ENCODE data around the gene MCU. TPM values are rescaled to one million over a fixed set of nuclear protein-coding genes. Genes with fewer than 3 reads are reported as not detected.

The MCU gene
- total and polyA plus RNA-seq, 2 donors (not counting 1 experiment from before 2014, with no cell fraction given) = 11.7 to 21.1 TPM

GRCh38 chr10:72812415-72812752 lies 120.4 kb downstream of the MCU start:
- no peak for TF ChIP-seq CTCF (IDR thresholded peaks at IDR 0.05)
- TF ChIP-seq EZH2 (IDR thresholded peaks at IDR 0.05; ENCODE audit: borderline replicate concordance, insufficient read depth, low read depth, low read length, poor library complexity, severe bottlenecking) = no peak
- ChIA-PET CTCF (interaction anchor here (1.4 kb wide), 1 partner anchor 448 kb away, joined by 5 read pairs; no protein-coding TSS in a partner anchor), POLR2A (no interaction called here)
- Mint-ChIP-seq H3K9me3 (ENCODE audit: insufficient read depth) (no peaks in the 10 kb centered on the region), H3K27me3 (no peaks in the 10 kb centered on the region), H3K27ac (no peak overlapping the region), H3K4me1 (peaks cover 2% of the 10 kb centered on the region), H3K4me3 (no peak overlapping the region)
- H3K4me2 ChIP-seq (replicated peaks; ENCODE audit: low read depth, low read length, poor library complexity, severe bottlenecking) = no peak overlapping the region
- no peaks in the 10 kb centered on the region for H3K9me3 ChIP-seq (ENCODE audit: control extremely low read depth in 1 of 3, control insufficient read depth in 2 of 3, insufficient read depth in 1 of 3, low read length in 2 of 3)
- no peak overlapping the region for H3K27ac ChIP-seq (ENCODE audit: low read length in 2 of 2)
- intact Hi-C loops (cut with micrococcal nuclease) = no loop called here
- no peaks in the 10 kb centered on the region for H3K4me1 ChIP-seq (ENCODE audit: control insufficient read depth in 2 of 2, insufficient read depth in 2 of 2, low read length in 2 of 2)
- H4K20me1 ChIP-seq (ENCODE audit: control insufficient read depth, insufficient read depth, low read length, poor library complexity, severe bottlenecking) = no peaks in the 10 kb centered on the region
- no peaks in the 10 kb centered on the region for H3K79me2 ChIP-seq (ENCODE audit: control insufficient read depth, insufficient read depth, low read length)
- H3K27me3 ChIP-seq (replicated peaks in 1 of 4; ENCODE audit: control extremely low read depth in 1 of 4, control insufficient read depth in 3 of 4, insufficient read depth in 4 of 4, low read length in 3 of 4) = no peaks in the 10 kb centered on the region
- WGBS (ENCODE audit: insufficient coverage) = no CpG with 5 or more reads among the region's 1 CpG
- no peak for ATAC-seq (ENCODE audit: low read depth)
- no peak overlapping the region for H3K4me3 ChIP-seq (ENCODE audit: control extremely low read depth in 1 of 5, extremely low read depth in 1 of 5, insufficient read depth in 1 of 5, low read depth in 2 of 5, low read length in 4 of 5)
- H3K36me3 ChIP-seq (replicated peaks in 1 of 2; ENCODE audit: control extremely low read depth in 1 of 2, control insufficient read depth in 1 of 2, extremely low read depth in 1 of 2, insufficient read depth in 2 of 2, low read length in 1 of 2) = no peaks in the 10 kb centered on the region
- no peak overlapping the region for H2AFZ ChIP-seq (ENCODE audit: insufficient read depth, low read depth, low read length, poor library complexity, severe bottlenecking)
- DNase-seq = no peak
- no peak overlapping the region for H3K9ac ChIP-seq (ENCODE audit: low read length)

GRCh38 chr10:72812753-72813430 lies 120.9 kb downstream of the MCU start:
- Histone ChIP-seq H3K27me3 (replicated peaks in 1 of 4; ENCODE audit: control extremely low read depth in 1 of 4, control insufficient read depth in 3 of 4, insufficient read depth in 4 of 4, low read length in 3 of 4) (no peaks in the 10 kb centered on the region), H3K9ac (ENCODE audit: low read length) (no peak overlapping the region), H4K20me1 (ENCODE audit: control insufficient read depth, insufficient read depth, low read length, poor library complexity, severe bottlenecking) (no peaks in the 10 kb centered on the region), H3K79me2 (ENCODE audit: control insufficient read depth, insufficient read depth, low read length) (no peaks in the 10 kb centered on the region), H3K4me2 (replicated peaks; ENCODE audit: low read depth, low read length, poor library complexity, severe bottlenecking) (no peak overlapping the region), H3K27ac (ENCODE audit: low read length in 2 of 2) (no peak overlapping the region), H3K4me3 (ENCODE audit: control extremely low read depth in 1 of 5, extremely low read depth in 1 of 5, insufficient read depth in 1 of 5, low read depth in 2 of 5, low read length in 4 of 5) (no peak overlapping the region), H2AFZ (ENCODE audit: insufficient read depth, low read depth, low read length, poor library complexity, severe bottlenecking) (no peak overlapping the region), H3K4me1 (ENCODE audit: control insufficient read depth in 2 of 2, insufficient read depth in 2 of 2, low read length in 2 of 2) (no peaks in the 10 kb centered on the region), H3K36me3 (replicated peaks in 1 of 2; ENCODE audit: control extremely low read depth in 1 of 2, control insufficient read depth in 1 of 2, extremely low read depth in 1 of 2, insufficient read depth in 2 of 2, low read length in 1 of 2) (no peaks in the 10 kb centered on the region), H3K9me3 (ENCODE audit: control extremely low read depth in 1 of 3, control insufficient read depth in 2 of 3, insufficient read depth in 1 of 3, low read length in 2 of 3) (no peaks in the 10 kb centered on the region)
- TF ChIP-seq CTCF (IDR thresholded peaks at IDR 0.05) = no peak
- no peak for TF ChIP-seq EZH2 (IDR thresholded peaks at IDR 0.05; ENCODE audit: borderline replicate concordance, insufficient read depth, low read depth, low read length, poor library complexity, severe bottlenecking)
- H3K9me3 Mint-ChIP-seq (ENCODE audit: insufficient read depth) = no peaks in the 10 kb centered on the region
- WGBS (ENCODE audit: insufficient coverage) = no CpG with 5 or more reads among the region's 4 CpGs
- H3K4me3 Mint-ChIP-seq = no peak overlapping the region
- CTCF ChIA-PET = interaction anchor here (0.6 to 1.4 kb wide), 2 partner anchors 402 to 449 kb away, joined by 3 to 5 read pairs; no protein-coding TSS in a partner anchor
- ATAC-seq (ENCODE audit: low read depth) (no peak), DNase-seq (no peak)
- H3K4me1 Mint-ChIP-seq = peaks cover 2% of the 10 kb centered on the region
- POLR2A ChIA-PET = interaction anchor here (0.7 kb wide), 1 partner anchor 454 kb away, joined by 4 read pairs; no protein-coding TSS in a partner anchor
- intact Hi-C loops (cut with micrococcal nuclease) = no loop called here
- no peak overlapping the region for H3K27ac Mint-ChIP-seq
- no peaks in the 10 kb centered on the region for H3K27me3 Mint-ChIP-seq

All from B cell (primary cell).